Naive thymus-derived CD4-positive, alpha-beta T cell (primary cell): ENCODE results near the gene MACROD2. TPM values are rescaled to one million over a fixed set of nuclear protein-coding genes. Genes with fewer than 3 reads are reported as not detected.

Source experiments
- ATAC-seq: fragments of 150-1000 bp; cut with Tn5 transposase; 2 replicates; pipeline ENCODE4 v1.10.0; 2021; ENCODE audit warnings: mild to moderate bottlenecking, moderate library complexity
- CTCF ChIA-PET: fragments of 350-600 bp; sonication (Branson Sonifier 250); formaldehyde crosslinking; loops from one replicate; lab custom pipeline; 2021; ENCODE audit warnings: antibody characterized with exemption; lab: Charles Lee
- POLR2A ChIA-PET: fragments of 350-600 bp; sonication (Branson Sonifier 250); formaldehyde crosslinking; loops from one replicate; lab custom pipeline; 2021; ENCODE audit warnings: antibody characterized with exemption, inconsistent platforms; lab: Charles Lee
- DNase-seq, 9 donors: peaks; one replicate each; pipeline versions ENCODE4 v3.0.0 to v3.0.0-alpha.2; 2020 to 2022; ENCODE audit warnings: mixed read lengths in 1 of 9
- H3K27ac ChIP-seq: one replicate; pipeline ENCODE4 v1.7.0; 2013; ENCODE audit warnings: mild to moderate bottlenecking, low read depth, low read length, moderate library complexity
- H3K27me3 ChIP-seq, 2 donors: one replicate each; pipeline ENCODE4 v1.7.0; 2013; ENCODE audit warnings: low read length in 2 of 2, mild to moderate bottlenecking in 2 of 2, moderate library complexity in 2 of 2; ENCODE audit not compliant: control insufficient read depth in 2 of 2, insufficient read depth in 2 of 2
- H3K36me3 ChIP-seq, 3 experiments: 1 replicate in 2 of 3; 2 replicates in 1 of 3; pipeline ENCODE4 v1.7.0; 2013; ENCODE audit warnings: low read length in 3 of 3, mild to moderate bottlenecking in 3 of 3, moderate library complexity in 1 of 3; ENCODE audit not compliant: insufficient read depth in 3 of 3, control insufficient read depth in 2 of 3
- H3K4me1 ChIP-seq, 2 donors: one replicate each; pipeline ENCODE4 v1.7.0; 2013; ENCODE audit warnings: low read length in 2 of 2, mild to moderate bottlenecking in 2 of 2, moderate library complexity in 1 of 2; ENCODE audit not compliant: control insufficient read depth in 2 of 2, insufficient read depth in 2 of 2
- H3K4me3 ChIP-seq: 2 replicates; pipeline ENCODE4 v1.7.0; 2013; ENCODE audit warnings: mild to moderate bottlenecking, low read length
- H3K9me3 ChIP-seq, 3 experiments: 1 replicate in 2 of 3; 2 replicates in 1 of 3; pipeline ENCODE4 v1.7.0; 2013; ENCODE audit warnings: low read length in 3 of 3; ENCODE audit not compliant: control insufficient read depth in 2 of 3
- H3K27ac Mint-ChIP-seq, 9 donors: one replicate each; pipeline ENCODE4 v1.8.0; 2020 to 2022; ENCODE audit warnings: mixed read lengths in 9 of 9, mild to moderate bottlenecking in 8 of 9, moderate library complexity in 5 of 9, inconsistent platforms in 2 of 9
- H3K27me3 Mint-ChIP-seq, 5 donors: one replicate each; pipeline ENCODE4 v1.8.0; 2021 to 2022; ENCODE audit warnings: mixed read lengths in 5 of 5, mild to moderate bottlenecking in 1 of 5
- H3K36me3 Mint-ChIP-seq, 5 donors: one replicate each; pipeline ENCODE4 v1.8.0; 2020 to 2022; ENCODE audit warnings: mixed read lengths in 5 of 5, mild to moderate bottlenecking in 3 of 5, inconsistent platforms in 1 of 5
- H3K4me1 Mint-ChIP-seq, 7 donors: one replicate each; pipeline ENCODE4 v1.8.0; 2020 to 2022; ENCODE audit warnings: mixed read lengths in 7 of 7, mild to moderate bottlenecking in 3 of 7, inconsistent platforms in 1 of 7
- H3K4me3 Mint-ChIP-seq, 10 donors: one replicate each; pipeline ENCODE4 v1.8.0; 2020 to 2022; ENCODE audit warnings: mild to moderate bottlenecking in 10 of 10, mixed read lengths in 10 of 10, moderate library complexity in 6 of 10, inconsistent platforms in 2 of 10
- H3K9me3 Mint-ChIP-seq, 11 donors: one replicate each; pipeline ENCODE4 v1.8.0; 2020 to 2022; ENCODE audit warnings: mixed read lengths in 11 of 11, mild to moderate bottlenecking in 4 of 11, inconsistent platforms in 1 of 11, moderate library complexity in 1 of 11
- intact Hi-C, 2 donors: fragments of 100-400 bp; cut with micrococcal nuclease; formaldehyde crosslinking; loops; one replicate each; pipeline ENCODE4 v1.15.1; 2023
- polyA plus RNA-seq, 2 donors: library from polyadenylated mRNA; unstranded; fragments of 300-500 nt; fragmentation: Illumina TruSeq; gene quantifications; one replicate each; pipeline ENCODE4 v1.2.3, GENCODE V29; 2021
- total RNA-seq, 6 experiments: library from RNA in 5 of 6; stranded (reverse) in 5 of 6; gene quantifications; 1 replicate in 5 of 6; 2 replicates in 1 of 6; pipeline ENCODE4 v1.2.3 and lab custom pipeline; 2021 to 2026

MACROD2 gene
- total and polyA plus RNA-seq, 7 experiments from 2014 or later = 0.27 to 0.86 (median 0.34) TPM; not detected in 4

DNA sequence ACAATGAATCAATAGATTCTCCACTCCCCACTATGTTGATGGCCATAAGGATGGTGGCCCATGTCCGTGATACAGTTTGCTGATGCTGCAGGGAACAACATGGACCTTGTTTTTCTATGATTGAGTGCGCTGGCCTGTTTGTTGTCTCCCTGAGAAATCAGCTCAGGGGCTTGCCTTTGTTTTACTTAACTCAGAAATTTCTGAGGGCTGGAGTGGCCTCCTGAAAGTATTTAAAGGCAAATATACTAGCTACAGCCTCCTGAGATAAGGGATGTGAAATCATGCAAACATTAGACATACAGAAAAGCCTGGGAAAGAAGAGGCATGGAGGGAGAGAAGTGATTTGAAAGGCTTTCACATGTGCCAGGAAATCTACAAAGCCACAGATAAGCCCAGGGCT, 512.4 kb downstream of the MACROD2 start:
- Histone ChIP-seq H3K27me3 (no peaks in the 10 kb centered on the region), H3K4me1 (no peaks in the 10 kb centered on the region), H3K36me3 (no peaks in the 10 kb centered on the region), H3K9me3 (peaks cover 0 to 5% (median 0%) of the 10 kb centered on the region in 3 experiments), H3K4me3 (no peak overlapping the region), H3K27ac (no peak overlapping the region)
- POLR2A ChIA-PET = no interaction called here
- H3K36me3 Mint-ChIP-seq = peaks cover 0 to 4% (median 0%) of the 10 kb centered on the region in 5 donors
- H3K27me3 Mint-ChIP-seq = no peaks in the 10 kb centered on the region
- H3K9me3 Mint-ChIP-seq = peaks cover 2 to 33% (median 12%) of the 10 kb centered on the region in 11 donors
- intact Hi-C loops = no loop called here
- H3K4me1 Mint-ChIP-seq = no peaks in the 10 kb centered on the region
- DNase-seq (no peak), ATAC-seq (no peak)
- no peak overlapping the region for H3K4me3 Mint-ChIP-seq
- no peak overlapping the region for H3K27ac Mint-ChIP-seq
- CTCF ChIA-PET = no interaction called here

- ATAC-seq = no peak
- POLR2A ChIA-PET = no interaction called here
Observed at GRCh38 chr20:14510341-14510740, 515.0 kb downstream of the MACROD2 start.

GRCh38 chr20:14512839-14513238, 517.5 kb downstream of the MACROD2 start:
- Histone ChIP-seq H3K27me3 (no peaks in the 10 kb centered on the region), H3K27ac (no peak overlapping the region), H3K4me1 (no peaks in the 10 kb centered on the region), H3K4me3 (no peak overlapping the region), H3K9me3 (no peaks in the 10 kb centered on the region), H3K36me3 (no peaks in the 10 kb centered on the region)
- no peak overlapping the region for H3K4me3 Mint-ChIP-seq
- ChIA-PET POLR2A (no interaction called here), CTCF (no interaction called here)
- H3K9me3 Mint-ChIP-seq = peaks cover 2 to 41% (median 6%) of the 10 kb centered on the region in 11 donors
- DNase-seq (no peak), ATAC-seq (no peak)
- intact Hi-C loops = no loop called here
- no peaks in the 10 kb centered on the region for H3K27me3 Mint-ChIP-seq
- no peaks in the 10 kb centered on the region for H3K36me3 Mint-ChIP-seq
- no peaks in the 10 kb centered on the region for H3K4me1 Mint-ChIP-seq
- H3K27ac Mint-ChIP-seq = no peak overlapping the region

More at GRCh38 chr20:14510341-14510740, 515.0 kb downstream of the MACROD2 start:
- H3K9me3 Mint-ChIP-seq = peaks cover 2 to 46% (median 12%) of the 10 kb centered on the region in 11 donors
- no peaks in the 10 kb centered on the region for H3K36me3 ChIP-seq
- intact Hi-C loops = no loop called here
- DNase-seq = no peak
- CTCF ChIA-PET = no interaction called here
- H3K27ac Mint-ChIP-seq = no peak overlapping the region
- no peaks in the 10 kb centered on the region for H3K27me3 ChIP-seq
- no peak overlapping the region for H3K4me3 ChIP-seq
- no peaks in the 10 kb centered on the region for H3K4me1 ChIP-seq
- H3K27me3 Mint-ChIP-seq = no peaks in the 10 kb centered on the region
- peaks cover 0 to 4% (median 0%) of the 10 kb centered on the region in 5 donors for H3K36me3 Mint-ChIP-seq
- H3K4me1 Mint-ChIP-seq = no peaks in the 10 kb centered on the region
- no peak overlapping the region for H3K4me3 Mint-ChIP-seq
- no peaks in the 10 kb centered on the region for H3K9me3 ChIP-seq
- no peak overlapping the region for H3K27ac ChIP-seq

GRCh38 chr20:14518648-14519047, 523.3 kb downstream of the MACROD2 start:
- H3K36me3 ChIP-seq = no peaks in the 10 kb centered on the region
- no peaks in the 10 kb centered on the region for H3K4me1 ChIP-seq
- Mint-ChIP-seq H3K36me3 (no peaks in the 10 kb centered on the region), H3K4me3 (no peak overlapping the region), H3K27ac (no peak overlapping the region), H3K27me3 (no peaks in the 10 kb centered on the region), H3K9me3 (peaks cover 0 to 39% (median 5%) of the 10 kb centered on the region in 11 donors), H3K4me1 (no peaks in the 10 kb centered on the region)
- intact Hi-C loops = no loop called here
- POLR2A ChIA-PET = no interaction called here
- no peak for DNase-seq
- no peak overlapping the region for H3K4me3 ChIP-seq
- no peak for ATAC-seq
- no peak overlapping the region for H3K27ac ChIP-seq
- CTCF ChIA-PET = no interaction called here
- H3K9me3 ChIP-seq = no peaks in the 10 kb centered on the region
- no peaks in the 10 kb centered on the region for H3K27me3 ChIP-seq

DNA sequence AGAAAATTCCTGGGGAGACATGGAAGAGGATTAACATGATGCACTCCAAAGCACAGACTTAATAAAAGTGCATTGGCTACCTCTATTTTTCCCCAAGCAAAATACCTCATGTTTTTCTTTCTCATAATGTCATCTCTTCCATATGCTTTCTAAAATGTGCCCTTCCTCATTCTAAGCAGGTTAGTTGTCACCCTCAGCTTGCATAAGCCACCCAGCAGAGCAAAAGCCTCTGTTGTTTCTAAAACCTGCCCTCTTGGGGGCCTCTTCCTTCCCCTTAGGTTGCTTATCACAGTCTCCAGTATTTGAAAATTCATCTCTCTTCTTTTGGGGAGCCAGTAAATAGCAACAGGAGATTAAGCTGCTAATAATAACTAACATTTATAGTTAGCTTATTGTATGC, 525.7 kb downstream of the MACROD2 start:
- ChIA-PET POLR2A (no interaction called here), CTCF (no interaction called here)
- Mint-ChIP-seq H3K4me1 (no peaks in the 10 kb centered on the region), H3K36me3 (no peaks in the 10 kb centered on the region), H3K27ac (no peak overlapping the region), H3K27me3 (no peaks in the 10 kb centered on the region), H3K4me3 (no peak overlapping the region), H3K9me3 (peaks cover 0 to 23% (median 5%) of the 10 kb centered on the region in 11 donors)
- Histone ChIP-seq H3K4me3 (no peak overlapping the region), H3K4me1 (no peaks in the 10 kb centered on the region), H3K27me3 (no peaks in the 10 kb centered on the region), H3K9me3 (peaks cover 0 to 4% (median 0%) of the 10 kb centered on the region in 3 experiments), H3K27ac (no peak overlapping the region), H3K36me3 (no peaks in the 10 kb centered on the region)
- DNase-seq (no peak), ATAC-seq (no peak)
- intact Hi-C loops = no loop called here

DNA sequence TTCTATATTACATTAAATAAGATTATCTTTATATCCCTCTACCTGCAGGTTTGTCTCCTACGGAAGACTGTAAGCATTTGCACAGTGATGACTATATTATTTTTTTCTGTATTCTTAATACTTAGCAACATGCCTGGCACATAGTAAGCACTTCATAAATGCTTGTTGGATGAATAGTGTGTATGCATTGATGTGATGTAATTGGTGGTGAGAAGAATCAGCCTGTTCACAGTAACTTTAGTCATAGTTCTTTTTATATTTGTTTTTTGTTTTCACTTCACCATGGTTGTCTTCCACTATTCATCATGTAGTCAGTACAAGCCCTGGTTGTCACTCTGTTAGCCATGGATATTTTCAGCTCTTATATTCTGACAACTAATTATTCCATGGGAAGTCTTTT, 526.1 kb downstream of the MACROD2 start:
- intact Hi-C loops = no loop called here
- DNase-seq = no peak

DNA sequence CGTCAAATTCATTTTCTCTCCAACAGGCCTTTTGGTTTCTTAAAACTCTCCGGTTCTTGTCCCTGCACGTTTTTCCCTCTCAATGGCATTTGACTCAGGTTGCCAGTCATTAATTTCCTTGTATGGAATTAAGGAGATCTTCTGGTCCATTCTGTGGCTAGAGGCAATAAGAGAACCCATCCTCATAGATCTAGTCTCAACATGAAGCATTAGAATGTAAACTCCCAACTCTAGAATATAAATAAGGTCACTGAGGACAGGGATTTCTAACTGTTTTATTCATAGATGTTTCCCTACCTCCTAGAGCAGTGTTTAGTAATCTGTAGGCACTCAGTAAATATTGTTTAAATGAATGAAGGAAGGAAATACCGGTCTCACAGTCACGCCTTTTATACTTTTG, 527.3 kb downstream of the MACROD2 start:
- H3K4me1 ChIP-seq = no peaks in the 10 kb centered on the region
- H3K4me3 Mint-ChIP-seq = no peak overlapping the region
- ChIA-PET CTCF (no interaction called here), POLR2A (no interaction called here)
- H3K9me3 Mint-ChIP-seq = peaks cover 0 to 23% (median 10%) of the 10 kb centered on the region in 11 donors
- H3K4me1 Mint-ChIP-seq = no peaks in the 10 kb centered on the region
- no peaks in the 10 kb centered on the region for H3K36me3 ChIP-seq
- no peaks in the 10 kb centered on the region for H3K36me3 Mint-ChIP-seq
- intact Hi-C loops = no loop called here
- H3K27ac Mint-ChIP-seq = no peak overlapping the region
- H3K27ac ChIP-seq = no peak overlapping the region
- no peak overlapping the region for H3K4me3 ChIP-seq
- peaks cover 0 to 4% (median 0%) of the 10 kb centered on the region in 3 experiments for H3K9me3 ChIP-seq
- H3K27me3 Mint-ChIP-seq = no peaks in the 10 kb centered on the region
- ATAC-seq = no peak
- DNase-seq = no peak
- no peaks in the 10 kb centered on the region for H3K27me3 ChIP-seq

More for the DNA sequence above, 526.1 kb downstream of the MACROD2 start:
- no peak for ATAC-seq
- no peaks in the 10 kb centered on the region for H3K36me3 ChIP-seq
- no peaks in the 10 kb centered on the region for H3K27me3 ChIP-seq
- H3K4me3 ChIP-seq = no peak overlapping the region
- Mint-ChIP-seq H3K36me3 (no peaks in the 10 kb centered on the region), H3K27me3 (no peaks in the 10 kb centered on the region), H3K4me1 (no peaks in the 10 kb centered on the region), H3K9me3 (peaks cover 0 to 23% (median 5%) of the 10 kb centered on the region in 11 donors), H3K4me3 (no peak overlapping the region), H3K27ac (no peak overlapping the region)
- H3K9me3 ChIP-seq = peaks cover 0 to 4% (median 0%) of the 10 kb centered on the region in 3 experiments
- no peak overlapping the region for H3K27ac ChIP-seq
- CTCF ChIA-PET = no interaction called here
- POLR2A ChIA-PET = no interaction called here
- H3K4me1 ChIP-seq = no peaks in the 10 kb centered on the region
